ENCODE data around the gene SLC34A1.
"Not testable (repeated sequence)": the region's sequence is repeated elsewhere in the genome, so short reads cannot be mapped to it uniquely, and the experiment has no call there.

The SLC34A1 gene

GRCh38 chr5:177414481-177414880 lies 30.2 kb downstream of the SLC34A1 start:
- no peak for DNase-seq

- not testable (repeated sequence) for DNase-seq
These were observed 32.8 kb downstream of the SLC34A1 start for GRCh38 chr5:177417081-177417480.

- DNase-seq = no peak
These were observed 34.8 kb downstream of the SLC34A1 start for GRCh38 chr5:177419046-177419445.

- not testable (repeated sequence) for DNase-seq
These were observed 36.2 kb downstream of the SLC34A1 start for GRCh38 chr5:177420472-177420871.

- no peak for DNase-seq
These were observed 37.0 kb downstream of the SLC34A1 start for GRCh38 chr5:177421062-177421798.

- DNase-seq = no peak
These were observed 39.4 kb downstream of the SLC34A1 start for GRCh38 chr5:177423671-177424070.

GRCh38 chr5:177425196-177425800 lies 41.1 kb downstream of the SLC34A1 start:
- DNase-seq = no peak

- DNase-seq = peak; percentile 99
These were observed 41.7 kb downstream of the SLC34A1 start for GRCh38 chr5:177425801-177426565.

- peak; percentile 31 for DNase-seq
These were observed 42.5 kb downstream of the SLC34A1 start, which contains the start of gene GRK6 for GRCh38 chr5:177426566-177427210. GRK6 (plus strand) TSS chr5:177426676; CDS start chr5:177426846, 170 bp downstream.

GRCh38 chr5:177427211-177427822 lies 43.1 kb downstream of the SLC34A1 start:
- no peak for DNase-seq

- no peak for DNase-seq
These were observed 43.8 kb downstream of the SLC34A1 start for GRCh38 chr5:177427919-177428573.

- no peak for DNase-seq
These were observed 44.5 kb downstream of the SLC34A1 start for GRCh38 chr5:177428574-177429217.

GRCh38 chr5:177429248-177430040 lies 45.2 kb downstream of the SLC34A1 start:
- no peak for DNase-seq

- no peak for DNase-seq
These were observed 46.1 kb downstream of the SLC34A1 start for GRCh38 chr5:177430140-177430951.

GRCh38 chr5:177430972-177431316 lies 46.7 kb downstream of the SLC34A1 start:
- no peak for DNase-seq

GRCh38 chr5:177431317-177432142 lies 47.3 kb downstream of the SLC34A1 start:
- DNase-seq = no peak

GRCh38 chr5:177432143-177432838 lies 48.1 kb downstream of the SLC34A1 start:
- no peak for DNase-seq
